Measurements from ENCODE around the gene GCLM. TPM values are rescaled to one million over a fixed set of nuclear protein-coding genes. Genes with fewer than 3 reads are reported as not detected.
"Not testable (repeated sequence)": the region's sequence is repeated elsewhere in the genome, so short reads cannot be mapped to it uniquely, and the experiment has no call there.

GCLM gene
- total RNA-seq, 1 donor from 2014 or later, result 8.1 TPM

- H3K27ac ChIP-seq, result no peak overlapping the region
- H3K4me3 ChIP-seq, result no peak overlapping the region
- H3K27me3 ChIP-seq, result no peaks in the 10 kb centered on the region
- peaks cover under 1 to 56% of the 10 kb centered on the region in 2 donors for H3K36me3 ChIP-seq
- H3K9me3 ChIP-seq, result no peaks in the 10 kb centered on the region
- intact Hi-C loops (cut with DNase I), result no loop called here
- no peak for DNase-seq (ENCODE audit: extremely low spot score in 2 of 2)
- TF ChIP-seq POLR2AphosphoS5 (IDR thresholded peaks at IDR 0.05; ENCODE audit: insufficient read depth in 1 of 2, low read depth in 1 of 2), result no peak
- TF ChIP-seq CTCF (IDR thresholded peaks at IDR 0.05), result no peak
- no peak for TF ChIP-seq POLR2A (IDR thresholded peaks at IDR 0.05)
- peaks cover 40% of the 10 kb centered on the region for H3K4me1 ChIP-seq
Observed at GRCh38 chr1:93876244-93876643, 33.0 kb downstream of the GCLM start.

DNA sequence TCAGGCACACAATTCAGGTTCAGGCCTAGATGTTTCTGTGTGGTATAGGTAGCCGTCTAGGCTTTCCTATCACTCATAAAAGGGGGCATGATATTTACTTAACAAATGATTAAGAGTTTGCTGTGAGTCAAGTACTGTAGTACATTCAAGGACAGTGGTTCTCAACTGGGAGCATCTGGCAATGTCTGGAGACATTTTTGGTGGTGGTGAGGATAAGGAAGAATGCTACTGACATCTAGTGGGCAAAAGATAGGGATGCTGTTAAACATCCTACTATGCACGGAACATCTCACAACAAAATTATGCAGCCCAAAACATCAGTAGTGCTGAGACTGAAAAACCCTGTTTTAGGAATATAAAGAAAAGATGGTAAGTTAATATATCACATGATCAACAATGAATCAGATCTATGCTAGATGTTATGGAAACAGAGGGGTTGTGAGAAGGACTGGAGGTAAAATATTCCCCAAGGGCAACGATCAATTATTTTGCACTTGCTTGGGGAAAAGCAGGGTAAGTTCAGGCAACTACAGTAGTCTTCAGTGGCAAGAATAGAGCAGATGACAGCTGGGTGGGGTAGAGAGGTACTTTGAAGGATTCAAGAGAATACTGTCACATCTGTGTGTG lies 35.1 kb downstream of the GCLM start:
- no peak overlapping the region for H3K27ac ChIP-seq
- intact Hi-C loops (cut with DNase I), result no loop called here
- H3K36me3 ChIP-seq, result peaks cover 4 to 77% of the 10 kb centered on the region in 2 donors
- H3K4me1 ChIP-seq, result peaks cover 30% of the 10 kb centered on the region
- no peak overlapping the region for H3K4me3 ChIP-seq
- DNase-seq (ENCODE audit: extremely low spot score in 2 of 2), result no peak
- peak in 1 of 3 experiments; percentile 2 for TF ChIP-seq CTCF (IDR thresholded peaks at IDR 0.05)
- no peak for TF ChIP-seq POLR2A (IDR thresholded peaks at IDR 0.05)
- H3K27me3 ChIP-seq, result no peaks in the 10 kb centered on the region
- no peaks in the 10 kb centered on the region for H3K9me3 ChIP-seq

DNA sequence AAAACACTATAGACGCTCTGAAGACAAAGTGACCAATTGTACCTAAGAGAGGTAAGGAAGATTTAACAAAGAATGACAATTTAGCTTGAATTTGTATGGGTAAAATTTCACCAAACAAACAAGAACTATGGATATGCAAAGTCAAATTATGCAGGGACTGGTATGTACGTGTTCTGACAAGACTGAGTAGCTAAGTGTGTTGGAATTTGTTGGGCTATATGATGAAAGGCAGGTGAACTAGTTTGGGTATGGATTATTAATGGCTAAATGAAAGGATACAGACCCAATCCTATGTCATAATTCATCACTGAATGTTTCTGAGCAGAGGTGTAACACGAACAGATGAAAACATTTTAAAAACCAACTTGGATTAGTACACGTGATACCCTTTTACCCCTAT lies 37.9 kb downstream of the GCLM start:
- Histone ChIP-seq H3K4me3 (no peak overlapping the region), H3K4me1 (peaks cover 10% of the 10 kb centered on the region), H3K9me3 (no peaks in the 10 kb centered on the region), H3K36me3 (peaks cover 4 to 75% of the 10 kb centered on the region in 2 donors), H3K27ac (no peak overlapping the region), H3K27me3 (no peaks in the 10 kb centered on the region)
- intact Hi-C loops (cut with DNase I), result no loop called here
- TF ChIP-seq POLR2A (IDR thresholded peaks at IDR 0.05) (no peak), POLR2AphosphoS5 (IDR thresholded peaks at IDR 0.05; ENCODE audit: insufficient read depth in 1 of 2, low read depth in 1 of 2) (no peak), CTCF (IDR thresholded peaks at IDR 0.05) (no peak)
- no peak for DNase-seq (ENCODE audit: extremely low spot score in 2 of 2)

DNA sequence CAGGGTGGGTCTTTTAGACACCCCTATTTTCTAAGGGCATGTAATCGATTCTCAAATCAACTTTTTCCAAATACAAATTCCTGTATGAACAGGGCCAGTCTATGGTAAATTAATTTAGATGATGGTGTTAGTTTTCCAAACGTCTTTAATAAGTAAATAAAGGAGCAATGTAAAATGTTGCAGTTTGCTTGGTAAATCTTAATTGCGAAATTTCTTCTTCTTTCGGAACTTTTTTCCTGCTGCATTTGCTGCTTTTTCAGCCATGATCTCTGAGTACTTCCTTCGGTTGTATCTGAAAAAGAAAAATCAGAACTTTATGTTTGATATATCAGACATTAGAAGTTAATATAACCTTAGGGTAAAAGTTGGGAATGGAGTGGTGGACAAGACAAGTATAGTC lies 39.6 kb downstream of the GCLM start:
- no peak for DNase-seq (ENCODE audit: extremely low spot score in 2 of 2)
- H3K9me3 ChIP-seq, result no peaks in the 10 kb centered on the region
- no peak overlapping the region for H3K4me3 ChIP-seq
- H3K4me1 ChIP-seq, result no peaks in the 10 kb centered on the region
- H3K27me3 ChIP-seq, result no peaks in the 10 kb centered on the region
- TF ChIP-seq POLR2AphosphoS5 (IDR thresholded peaks at IDR 0.05; ENCODE audit: insufficient read depth in 1 of 2, low read depth in 1 of 2) (no peak), POLR2A (IDR thresholded peaks at IDR 0.05) (no peak), CTCF (IDR thresholded peaks at IDR 0.05) (no peak)
- intact Hi-C loops (cut with DNase I), result no loop called here
- no peak overlapping the region for H3K27ac ChIP-seq
- H3K36me3 ChIP-seq, result peaks cover 4 to 65% of the 10 kb centered on the region in 2 donors

DNA sequence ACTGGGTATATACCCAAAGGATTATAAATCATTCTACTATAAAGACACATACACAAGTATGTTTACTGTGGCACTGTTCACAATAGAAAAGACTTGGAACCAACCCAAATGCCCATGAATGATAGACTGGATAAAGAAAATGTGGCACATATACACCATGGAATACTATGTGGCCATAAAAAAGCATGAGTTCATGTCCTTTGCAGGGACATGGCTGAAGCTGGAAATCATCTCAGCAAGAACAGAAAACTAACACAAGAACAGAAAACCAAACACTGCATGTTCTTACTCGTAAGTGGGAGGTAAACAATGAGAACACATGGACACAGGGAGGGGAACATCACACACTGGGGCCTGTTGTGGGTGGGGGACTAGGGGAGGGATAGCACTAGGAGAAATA lies 40.7 kb downstream of the GCLM start:
- peaks cover 4 to 53% of the 10 kb centered on the region in 2 donors for H3K36me3 ChIP-seq
- H3K4me3 ChIP-seq; H3K27me3 ChIP-seq; H3K4me1 ChIP-seq; intact Hi-C loops (cut with DNase I); H3K27ac ChIP-seq; DNase-seq (ENCODE audit: extremely low spot score in 2 of 2); H3K9me3 ChIP-seq: not testable (repeated sequence)

Measured in vagina (tissue), 2 donors.